Heart right ventricle (tissue), 16 donors: ENCODE data around the gene GPRC5B. TPM values are rescaled to one million over a fixed set of nuclear protein-coding genes. Genes with fewer than 3 reads are reported as not detected.

ENCODE experiments used
- ATAC-seq, 8 donors: fragments of 200-7000 bp; cut with Tn5 transposase; one replicate each; pipeline ENCODE4 v1.9.1; 2020; ENCODE audit warnings: mild to moderate bottlenecking in 8 of 8, moderate library complexity in 8 of 8, moderate number of reproducible peaks in 1 of 8
- DNase-seq, 2 donors: peaks; one replicate each; pipeline ENCODE4 v3.0.0-alpha.2; 2020
- H3K27ac ChIP-seq, 10 donors: fragments of 200-600 bp; sonication (generic) in 2 of 10; one replicate each; pipeline versions ENCODE4 v1.5.0 to v1.8.0; 2020 to 2022; ENCODE audit warnings: mild to moderate bottlenecking in 3 of 10
- H3K27me3 ChIP-seq, 7 donors: fragments of 200-600 bp; one replicate each; pipeline ENCODE4 v1.8.0; 2021 to 2022; ENCODE audit warnings: mild to moderate bottlenecking in 2 of 7
- H3K36me3 ChIP-seq, 9 donors: fragments of 200-600 bp; sonication (generic) in 1 of 9; one replicate each; pipeline versions ENCODE4 v1.5.0 to v1.8.0; 2020 to 2022; ENCODE audit warnings: mild to moderate bottlenecking in 2 of 9
- H3K4me1 ChIP-seq, 9 donors: fragments of 200-600 bp; sonication (generic) in 1 of 9; one replicate each; pipeline versions ENCODE4 v1.5.0 to v1.8.0; 2020 to 2022; ENCODE audit warnings: mild to moderate bottlenecking in 4 of 9
- H3K4me3 ChIP-seq, 10 donors: fragments of 200-600 bp; sonication (generic) in 2 of 10; one replicate each; pipeline versions ENCODE4 v1.5.0 to v1.8.0; 2020 to 2022; ENCODE audit warnings: mild to moderate bottlenecking in 7 of 10, moderate library complexity in 2 of 10
- H3K9me3 ChIP-seq, 11 donors: fragments of 200-600 bp in 10 of 11; sonication (generic) in 2 of 11; one replicate each; pipeline versions ENCODE4 v1.5.0 to v1.8.0; 2013 to 2022; ENCODE audit warnings: mild to moderate bottlenecking in 2 of 11, control low read depth in 1 of 11, moderate library complexity in 1 of 11
- CTCF ChIP-seq, 9 donors: fragments of 200-600 bp; sonication (generic) in 2 of 9; IDR thresholded peaks; one replicate each; pipeline versions ENCODE4 v1.5.0 to v1.8.0; 2021 to 2022; ENCODE audit warnings: antibody characterized with exemption in 9 of 9, mild to moderate bottlenecking in 5 of 9, moderate library complexity in 1 of 9
- WGBS, 2 donors: extraction: QIAGEN DNeasy Blood & Tissue Kit; methylation state at CpG; one replicate each; pipeline ENCODE4 v1.1.7; 2013; ENCODE audit warnings: inconsistent platforms in 1 of 2; 5-methylcytosine and 5-hydroxymethylcytosine counted together
- intact Hi-C, 10 donors: fragments of 100-400 bp; cut with DNase I; formaldehyde crosslinking; loops; one replicate each; pipeline versions ENCODE4 v1.11.1 to v1.14.2; 2022
- polyA plus RNA-seq, 2 donors: library from polyadenylated mRNA; stranded (reverse); fragments of 200-250 nt; gene quantifications; one replicate each; pipeline ENCODE4 v1.2.3, GENCODE V29; 2013
- total RNA-seq, 10 donors: library from RNA; stranded (reverse); fragmentation: NEBNext Ultra II Directional in 3 of 10; extraction: Animal tissue kit (Norgen Biotek cat#: 25700) in 3 of 10; gene quantifications; one replicate each; pipeline versions ENCODE4 v1.2.1 to v1.2.4, GENCODE V29; 2021 to 2023
- donor health status: Arrhythmogenic right ventricular cardiomyopathy.
- donor health status: ischemic (EF 13 %, LVEDD 7.1; RV severe dilation, severe dysfunction).
- donor health status: healthy with polysubstance abuse.
- donor health status: DM: no; HTN: yes; CAD: no.
- donor health status: DM: no; HTN: no; CAD: no.
- donor health status: ischemic (EF 25% LVEDD 6.9; RV normal size, moderate dysfunction).
- donor health status: ischemic (EF 25% LVEDD 5.7; RV mildly dilated, moderate dysfunction).
- donor health status: healthy.
- donor health status: DM: yes; HTN: yes; CAD: no.
- donor health status: Ischemic cardiomyopathy.
- donor health status: ischemic (EF 35%, LVEDD 5.7; RV mildly dilated, moderate dysfunction).
- donor health status: nonischemic (EF 11% LVEDD 7.7; RV severe dilation, severe dysfunction).
- donor health status: DM: yes; HTN: yes; CAD: no.
- donor health status: PGD.
- donor health status: ischemic (EF 29% LVEDD 5.4; RV normal size, mild dysfunction).
- donor health status: nonischemic (EF 23%, LVEDD 6.1; RV moderate dilation, normal function).

GPRC5B gene
- total and polyA plus RNA-seq, 12 donors: 24.1 to 208 (median 69.4) TPM

DNA sequence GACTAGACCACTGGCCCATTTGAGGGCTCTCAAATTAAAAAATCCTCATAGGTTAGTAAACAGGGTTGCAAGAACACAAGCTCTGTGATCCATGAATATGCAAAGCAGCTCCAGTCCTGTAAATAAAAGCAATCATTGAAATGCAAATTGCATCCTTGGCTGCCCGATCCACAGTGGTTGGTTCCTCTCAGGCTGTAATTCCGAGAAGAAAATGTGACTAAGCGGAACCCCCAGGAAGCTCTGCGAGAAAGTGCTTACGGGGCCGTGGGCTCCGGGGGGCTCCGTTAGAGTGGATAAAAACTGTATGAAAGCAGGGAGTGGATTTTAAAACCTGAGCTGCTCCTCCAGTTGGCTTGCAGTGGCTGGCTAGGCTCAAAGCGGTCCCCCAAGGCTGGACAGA, 2.5 kb downstream of the GPRC5B start:
- peaks cover 0 to 39% (median 0%) of the 10 kb centered on the region in 7 donors for H3K27me3 ChIP-seq
- TF ChIP-seq CTCF (IDR thresholded peaks at IDR 0.05): no peak
- H3K27ac ChIP-seq: peak overlapping the region; percentile 82 to 97 (median 90)
- peak overlapping the region in 9 of 10 donors; percentile 74 to 97 (median 88) for H3K4me3 ChIP-seq
- H3K4me1 ChIP-seq: peaks cover 2 to 76% (median 62%) of the 10 kb centered on the region in 9 donors
- no peak for DNase-seq
- WGBS, 2 donors: 49 to 56% methylated on average over 9 of the region's 9 CpGs
- peaks cover 0 to 34% (median 0%) of the 10 kb centered on the region in 9 donors for H3K36me3 ChIP-seq
- no peaks in the 10 kb centered on the region for H3K9me3 ChIP-seq
- intact Hi-C loops: loop anchor here in 8 of 10 donors (2.0 to 10.0 kb wide), 9 partner anchors 35 to 240 kb away; partner anchors contain the start of genes IQCK (in 7 of the 8) and KNOP1 (in 7 of the 8)
- ATAC-seq: no peak

- DNase-seq (no peak), ATAC-seq (no peak)
- intact Hi-C loops: loop anchor here in 8 of 10 donors (2.0 to 10.0 kb wide), 9 partner anchors 34 to 239 kb away; partner anchors contain the start of genes IQCK (in 7 of the 8) and KNOP1 (in 7 of the 8)
- peak overlapping the region in 9 of 10 donors; percentile 82 to 97 (median 90) for H3K27ac ChIP-seq
- H3K4me1 ChIP-seq: peaks cover 2 to 80% (median 66%) of the 10 kb centered on the region in 9 donors
- 51 to 73% methylated on average over 6 of the region's 6 CpGs for WGBS, 2 donors
- no peaks in the 10 kb centered on the region for H3K9me3 ChIP-seq
- H3K4me3 ChIP-seq: peak overlapping the region in 8 of 10 donors; percentile 74 to 94 (median 86)
- TF ChIP-seq CTCF (IDR thresholded peaks at IDR 0.05): no peak
- peaks cover 0 to 34% (median 0%) of the 10 kb centered on the region in 9 donors for H3K36me3 ChIP-seq
- peaks cover 0 to 39% (median 0%) of the 10 kb centered on the region in 7 donors for H3K27me3 ChIP-seq
Measured at GRCh38 chr16:19881783-19882182, 2.9 kb downstream of the GPRC5B start.

DNA sequence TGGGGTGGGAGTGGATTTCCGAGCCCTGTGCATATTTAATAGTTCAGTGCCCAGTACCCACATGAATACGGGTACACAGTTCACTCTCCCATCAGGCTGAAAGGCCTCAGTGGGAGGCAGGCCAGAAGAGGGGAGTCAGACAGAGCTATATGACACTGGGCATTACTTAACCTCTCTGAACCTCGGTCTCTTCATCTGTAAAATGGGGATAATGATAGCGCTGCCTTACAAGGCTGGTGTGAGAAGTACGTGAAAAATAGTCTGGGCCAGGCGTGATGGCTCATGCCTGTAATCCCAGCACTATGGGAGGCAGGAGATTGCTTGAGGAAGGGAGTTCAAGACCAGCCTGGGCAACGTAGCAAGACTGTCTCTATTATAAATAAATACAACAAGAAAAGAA, 3.6 kb downstream of the GPRC5B start:
- Histone ChIP-seq H3K27ac (peak overlapping the region in 6 of 10 donors; percentile 82 to 97 (median 92)), H3K36me3 (peaks cover 0 to 34% (median 0%) of the 10 kb centered on the region in 9 donors), H3K9me3 (no peaks in the 10 kb centered on the region), H3K4me1 (peaks cover 5 to 80% (median 72%) of the 10 kb centered on the region in 9 donors), H3K4me3 (peak overlapping the region in 3 of 10 donors; percentile 85 to 94 (median 89)), H3K27me3 (peaks cover 0 to 39% (median 0%) of the 10 kb centered on the region in 7 donors)
- intact Hi-C loops: loop anchor here in 8 of 10 donors (5.0 to 10.0 kb wide), 8 partner anchors 34 to 239 kb away; partner anchors contain the start of genes IQCK (in 7 of the 8) and KNOP1 (in 7 of the 8)
- 94 to 96% methylated on average over 7 of the region's 7 CpGs for WGBS, 2 donors
- ATAC-seq (no peak), DNase-seq (no peak)
- TF ChIP-seq CTCF (IDR thresholded peaks at IDR 0.05): no peak

DNA sequence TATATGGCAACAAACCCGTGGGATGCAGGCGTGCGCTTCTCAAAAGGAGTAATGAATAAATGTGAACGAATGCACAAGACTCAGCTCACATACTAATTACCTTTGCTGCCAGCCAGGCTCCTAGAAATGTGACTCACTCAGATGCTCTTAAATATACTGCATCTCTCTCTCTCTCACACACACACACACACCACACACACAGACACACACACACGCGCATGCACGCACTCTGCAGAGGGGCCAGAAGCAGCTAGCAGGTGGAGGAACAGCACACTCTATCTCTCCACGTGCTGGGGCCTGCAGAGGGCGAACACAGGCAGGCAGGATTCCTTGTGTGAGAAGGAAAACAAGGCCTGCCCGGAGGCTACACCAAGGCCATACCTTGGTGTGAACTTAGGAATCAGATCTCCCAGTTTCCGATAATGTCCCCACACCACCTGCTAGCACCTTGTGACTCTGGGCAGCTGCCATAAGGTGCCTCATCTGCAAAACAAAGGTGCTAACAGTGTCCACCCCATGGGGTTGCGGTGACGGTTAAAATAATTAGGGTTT, 5.3 kb downstream of the GPRC5B start:
- DNase-seq: peak in 1 of 2 donors; percentile 57
- Histone ChIP-seq H3K27ac (peak overlapping the region in 8 of 10 donors; percentile 22 to 97 (median 64)), H3K9me3 (no peaks in the 10 kb centered on the region), H3K4me1 (peaks cover 14 to 87% (median 78%) of the 10 kb centered on the region in 9 donors), H3K36me3 (peaks cover 0 to 34% (median 0%) of the 10 kb centered on the region in 9 donors), H3K4me3 (no peak overlapping the region), H3K27me3 (peaks cover 0 to 25% (median 0%) of the 10 kb centered on the region in 7 donors)
- WGBS, 2 donors: 48% methylated on average over 13 of the region's 13 CpGs
- TF ChIP-seq CTCF (IDR thresholded peaks at IDR 0.05): peak in 1 of 9 donors; percentile 11
- peak in 3 of 8 donors; percentile 23 to 54 (median 46) for ATAC-seq
- intact Hi-C loops: loop anchor here in 3 of 10 donors (2.0 to 10.0 kb wide), 3 partner anchors 77 to 159 kb away; no protein-coding TSS in a partner anchor
